Measurements from ENCODE around the gene CMC1.

DNA sequence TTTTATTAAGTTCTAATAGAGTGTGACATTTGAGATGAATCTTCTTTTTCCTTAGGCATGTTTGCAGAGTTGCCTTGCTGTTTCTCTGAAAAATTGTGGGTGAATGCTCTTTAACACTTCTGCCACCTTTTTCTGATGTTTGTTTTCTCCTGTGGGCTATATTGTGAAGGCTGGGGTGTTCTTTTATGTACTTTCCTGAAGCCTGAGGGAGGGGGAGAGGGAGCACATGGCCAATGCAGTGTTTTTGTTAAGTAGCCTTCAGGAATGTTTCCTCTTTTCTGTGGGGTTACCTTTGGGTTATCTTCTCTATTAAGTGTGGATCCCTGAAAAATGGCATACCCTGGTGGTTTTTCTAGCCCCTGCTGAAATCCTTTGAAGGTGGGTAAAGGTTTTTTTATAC is 50.2 kb downstream of the CMC1 start:
- TF ChIP-seq, protein P1, sequence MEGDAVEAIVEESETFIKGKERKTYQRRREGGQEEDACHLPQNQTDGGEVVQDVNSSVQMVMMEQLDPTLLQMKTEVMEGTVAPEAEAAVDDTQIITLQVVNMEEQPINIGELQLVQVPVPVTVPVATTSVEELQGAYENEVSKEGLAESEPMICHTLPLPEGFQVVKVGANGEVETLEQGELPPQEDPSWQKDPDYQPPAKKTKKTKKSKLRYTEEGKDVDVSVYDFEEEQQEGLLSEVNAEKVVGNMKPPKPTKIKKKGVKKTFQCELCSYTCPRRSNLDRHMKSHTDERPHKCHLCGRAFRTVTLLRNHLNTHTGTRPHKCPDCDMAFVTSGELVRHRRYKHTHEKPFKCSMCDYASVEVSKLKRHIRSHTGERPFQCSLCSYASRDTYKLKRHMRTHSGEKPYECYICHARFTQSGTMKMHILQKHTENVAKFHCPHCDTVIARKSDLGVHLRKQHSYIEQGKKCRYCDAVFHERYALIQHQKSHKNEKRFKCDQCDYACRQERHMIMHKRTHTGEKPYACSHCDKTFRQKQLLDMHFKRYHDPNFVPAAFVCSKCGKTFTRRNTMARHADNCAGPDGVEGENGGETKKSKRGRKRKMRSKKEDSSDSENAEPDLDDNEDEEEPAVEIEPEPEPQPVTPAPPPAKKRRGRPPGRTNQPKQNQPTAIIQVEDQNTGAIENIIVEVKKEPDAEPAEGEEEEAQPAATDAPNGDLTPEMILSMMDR (IDR thresholded peaks at IDR 0.05): no peak
- TF ChIP-seq POLR2A (IDR thresholded peaks at IDR 0.05) (no peak), POLR2AphosphoS5 (IDR thresholded peaks at IDR 0.05; ENCODE audit: insufficient read depth in 1 of 2, low read depth in 1 of 2) (no peak)

Data from vagina (tissue), 2 donors.